Endothelial cell of umbilical vein (primary cell): ENCODE data around the gene RRP1B. TPM values are rescaled to one million over a fixed set of nuclear protein-coding genes. Genes with fewer than 3 reads are reported as not detected.

Experiments used
- BruUV-seq: library from RNA; stranded (reverse); fragments of 400-500 nt; replicated peaks from 2 replicates; lab custom pipeline; 2021; lab: Mats Ljungman, UMichigan
- CTCF ChIA-PET: fragments of 300-600, 350-600 bp; sonication (Branson Sonifier 250); formaldehyde crosslinking; loops from one replicate; lab custom pipeline; 2021; ENCODE audit warnings: antibody characterized with exemption, inconsistent platforms; lab: Charles Lee
- POLR2A ChIA-PET: fragments of 300-600, 350-600 bp; sonication (Branson Sonifier 250); formaldehyde crosslinking; loops from one replicate; lab custom pipeline; 2021; ENCODE audit warnings: antibody characterized with exemption, inconsistent platforms; lab: Charles Lee
- DNase-seq: peaks from one replicate; pipeline ENCODE4 v3.0.0-alpha.2; 2011; ENCODE audit warnings: low read depth, low spot score
- FAIRE-seq: peaks from 2 replicates; lab custom pipeline; 2011; peaks lifted over from hg19 to GRCh38; lab: Jason Lieb, UNC
- H2AFZ ChIP-seq: 2 replicates; pipeline ENCODE4 v1.6.0; 2012; ENCODE audit warnings: low read depth, low read length, control low read depth, inconsistent platforms
- H3K27ac ChIP-seq: 2 replicates; pipeline ENCODE4 v1.5.1; 2011; ENCODE audit warnings: low read depth, mild to moderate bottlenecking, control low read depth, low read length, moderate library complexity; ENCODE audit not compliant: insufficient read depth
- H3K27me3 ChIP-seq, 2 experiments: 2 replicates each; pipeline versions ENCODE4 v1.6.0 to v1.6.1; 2011; ENCODE audit warnings: low read length in 2 of 2, mixed read lengths in 1 of 2; ENCODE audit not compliant: control insufficient read depth in 2 of 2, insufficient read depth in 2 of 2
- H3K36me3 ChIP-seq, 2 experiments: 2 replicates in 1 of 2; 3 replicates in 1 of 2; pipeline ENCODE4 v1.5.1; 2011; ENCODE audit warnings: low read length in 2 of 2, mild to moderate bottlenecking in 1 of 2, moderate library complexity in 1 of 2; ENCODE audit not compliant: control insufficient read depth in 2 of 2, insufficient read depth in 2 of 2; ENCODE audit errors: extremely low read depth in 1 of 2
- H3K4me1 ChIP-seq: 3 replicates; pipeline ENCODE4 v1.5.1; 2011; ENCODE audit warnings: mild to moderate bottlenecking, low read length; ENCODE audit not compliant: control insufficient read depth, insufficient read depth; ENCODE audit errors: extremely low read depth
- H3K4me2 ChIP-seq: 2 replicates; pipeline ENCODE4 v1.6.1; 2011; ENCODE audit warnings: low read length, control low read depth, mixed read lengths; ENCODE audit not compliant: insufficient read depth
- H3K4me3 ChIP-seq, 3 experiments: fragments of 200-600 bp in 1 of 3; sonication (generic), shearing (Covaris generic) in 1 of 3; replicated peaks in 1 of 3; 2 replicates each; pipeline ENCODE4 v1.5.1; 2011 to 2016; ENCODE audit warnings: control low read depth in 3 of 3, low read length in 3 of 3, mild to moderate bottlenecking in 2 of 3, inconsistent platforms in 1 of 3, low read depth in 1 of 3, moderate library complexity in 1 of 3; ENCODE audit not compliant: insufficient read depth in 1 of 3
- H3K79me2 ChIP-seq: 2 replicates; pipeline ENCODE4 v1.6.0; 2012; ENCODE audit warnings: low read length, inconsistent platforms; ENCODE audit not compliant: control insufficient read depth, insufficient read depth
- H3K9ac ChIP-seq: replicated peaks from 2 replicates; pipeline ENCODE3; 2011; ENCODE audit warnings: low read length, control low read depth; ENCODE audit not compliant: insufficient read depth; ENCODE audit errors: extremely low read depth
- H3K9me1 ChIP-seq: replicated peaks from 3 replicates; pipeline ENCODE4 v1.6.0; 2011; ENCODE audit warnings: mild to moderate bottlenecking, low read length; ENCODE audit not compliant: control insufficient read depth, insufficient read depth; ENCODE audit errors: extremely low read depth
- H3K9me3 ChIP-seq: replicated peaks from 2 replicates; pipeline ENCODE4 v1.5.1; 2012; ENCODE audit warnings: low read length, inconsistent platforms; ENCODE audit not compliant: control insufficient read depth, insufficient read depth
- H4K20me1 ChIP-seq: replicated peaks from 2 replicates; pipeline ENCODE3; 2011; ENCODE audit warnings: mild to moderate bottlenecking, low read length; ENCODE audit not compliant: control insufficient read depth, insufficient read depth; ENCODE audit errors: extremely low read depth
- CTCF ChIP-seq, 2 donors: IDR thresholded peaks; 1 replicate in 1 of 2; 2 replicates in 1 of 2; pipeline ENCODE4 v1.5.1; 2011; ENCODE audit warnings: low read length in 2 of 2, mild to moderate bottlenecking in 2 of 2, moderate library complexity in 2 of 2, control low read depth in 1 of 2, inconsistent platforms in 1 of 2, low read depth in 1 of 2; ENCODE audit not compliant: insufficient read depth in 1 of 2; ENCODE audit errors: extremely low read depth in 1 of 2
- EZH2 ChIP-seq: IDR thresholded peaks from 2 replicates; pipeline ENCODE4 v1.6.1; 2012; ENCODE audit warnings: borderline replicate concordance, low read depth, mild to moderate bottlenecking, moderate library complexity, low read length, inconsistent platforms; ENCODE audit not compliant: severe bottlenecking
- FOS ChIP-seq: IDR thresholded peaks from 2 replicates; pipeline ENCODE4 v1.6.1; 2011; ENCODE audit warnings: mild to moderate bottlenecking, low read length, moderate library complexity, borderline replicate concordance; ENCODE audit not compliant: insufficient read depth
- GATA2 ChIP-seq: IDR thresholded peaks from 2 replicates; pipeline ENCODE4 v1.7.0; 2011; ENCODE audit warnings: low read depth, mild to moderate bottlenecking, moderate library complexity, mixed read lengths, low read length; ENCODE audit not compliant: insufficient read length, insufficient read depth
- JUN ChIP-seq: IDR thresholded peaks from 2 replicates; pipeline ENCODE4 v1.6.1; 2011; ENCODE audit warnings: borderline replicate concordance, low read depth; ENCODE audit not compliant: insufficient read length, insufficient read depth
- MAX ChIP-seq: IDR thresholded peaks from 2 replicates; pipeline ENCODE4 v1.6.1; 2011; ENCODE audit not compliant: insufficient read depth, insufficient read length
- MYC ChIP-seq: IDR thresholded peaks from one replicate; pipeline ENCODE4 v1.6.1; 2011; ENCODE audit warnings: mild to moderate bottlenecking, low read depth, low read length
- POLR2A ChIP-seq: IDR thresholded peaks from 2 replicates; pipeline ENCODE4 v1.6.1; 2012; ENCODE audit warnings: low read depth, mild to moderate bottlenecking, control low read depth, low read length
- POLR2AphosphoS5 ChIP-seq: IDR thresholded peaks from 2 replicates; pipeline ENCODE4 v1.6.1; 2012; ENCODE audit warnings: low read depth, mild to moderate bottlenecking, control low read depth, low read length, moderate library complexity; ENCODE audit not compliant: insufficient read depth
- dilution Hi-C: fragments of 300-500 bp; cut with MboI; formaldehyde crosslinking; loops from one replicate; pipeline ENCODE4 v1.15.0; 2019; ENCODE audit warnings: low sequenced_read_pairs; ENCODE audit not compliant: extremely low pct_ligation_motif_present
- intact Hi-C: fragments of 100-400 bp; cut with micrococcal nuclease; formaldehyde crosslinking; loops from one replicate; pipeline ENCODE4 v1.10.0; 2022
- polyA plus RNA-seq, 4 experiments: library from polyadenylated mRNA; depleted of rRNA in 3 of 4; stranded (reverse) in 3 of 4; unstranded in 1 of 4; fragments of >200 nt; gene quantifications; 2 replicates each; pipeline versions ENCODE4 v1.2.1 to v1.2.3, GENCODE V29; 2011 to 2012; ENCODE audit warnings: missing spikeins in 1 of 4
- total RNA-seq: library from RNA; stranded (reverse); gene quantifications from 2 replicates; pipeline ENCODE4 v1.2.3, GENCODE V29; 2021

RRP1B gene
- total and polyA plus RNA-seq, 2 donors (not counting 3 experiments of a cell fraction or from before 2014, with no cell fraction given), result 13.0 to 39.9 TPM

- CTCF ChIA-PET, result no interaction called here
- DNase-seq, result no peak
- no peak for TF ChIP-seq CTCF (IDR thresholded peaks at IDR 0.05; ENCODE audit: extremely low read depth in 1 of 2, insufficient read depth in 1 of 2, low read depth in 1 of 2, low read length in 2 of 2)
- no peak for TF ChIP-seq GATA2
- no peak for TF ChIP-seq MAX
- no peak for TF ChIP-seq EZH2
- TF ChIP-seq JUN, result no peak
- no peak for TF ChIP-seq POLR2A
- no peak for TF ChIP-seq MYC
- TF ChIP-seq FOS, result no peak
- TF ChIP-seq POLR2AphosphoS5, result no peak
- POLR2A ChIA-PET, result no interaction called here
- no peak overlapping the region for H2AFZ ChIP-seq
- no peak overlapping the region for H3K4me2 ChIP-seq
- dilution Hi-C loops, result no loop called here
- no peaks in the 10 kb centered on the region for H3K9me1 ChIP-seq
- FAIRE-seq, result no peak
- no peak overlapping the region for H3K9ac ChIP-seq
- H3K27ac ChIP-seq, result no peak overlapping the region
- no peaks in the 10 kb centered on the region for H3K36me3 ChIP-seq
- H4K20me1 ChIP-seq, result no peaks in the 10 kb centered on the region
- H3K27me3 ChIP-seq, result no peaks in the 10 kb centered on the region
- no peaks in the 10 kb centered on the region for H3K79me2 ChIP-seq
- no TSS peak for BruUV-seq
- peaks cover 31% of the 10 kb centered on the region for H3K4me1 ChIP-seq
- intact Hi-C loops, result no loop called here
- no peak overlapping the region for H3K4me3 ChIP-seq
- H3K9me3 ChIP-seq, result no peaks in the 10 kb centered on the region
Measured at GRCh38 chr21:43653626-43654025, 5.7 kb upstream of the RRP1B start.
